ENCODE data around the gene HOXA3.

DNA sequence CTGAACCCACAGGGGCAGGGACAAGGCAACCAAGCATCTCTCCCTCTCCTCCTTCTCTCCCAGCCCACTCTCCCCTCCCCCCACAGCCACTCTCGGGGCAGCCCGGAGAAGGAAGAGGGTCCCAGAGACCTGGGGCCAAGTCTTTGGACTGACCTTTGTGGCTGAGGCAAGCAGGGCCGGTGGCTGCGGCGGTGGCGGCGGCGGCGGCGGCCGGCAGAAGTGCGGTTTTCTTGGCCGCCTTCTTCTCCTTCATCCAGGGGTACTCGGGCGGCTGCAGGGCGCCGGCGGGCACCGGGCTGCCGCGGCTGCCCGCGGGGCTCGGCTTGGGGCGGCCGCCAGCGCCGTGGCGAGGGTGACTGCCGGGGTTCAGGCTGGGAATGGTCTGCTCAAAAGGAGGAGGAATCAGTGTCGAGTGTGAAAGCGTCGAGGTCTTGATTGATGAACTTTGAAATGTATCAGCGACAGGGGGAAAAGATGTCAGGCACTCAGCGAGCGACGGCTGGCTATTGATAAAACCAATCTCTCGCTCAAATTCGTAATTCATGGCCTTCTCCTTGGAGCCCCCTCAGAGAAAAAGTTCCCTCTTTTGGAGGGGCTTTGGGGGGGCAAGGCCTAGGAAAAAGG, 50.3 kb downstream of the HOXA3 start:
- TF ChIP-seq, protein P1, sequence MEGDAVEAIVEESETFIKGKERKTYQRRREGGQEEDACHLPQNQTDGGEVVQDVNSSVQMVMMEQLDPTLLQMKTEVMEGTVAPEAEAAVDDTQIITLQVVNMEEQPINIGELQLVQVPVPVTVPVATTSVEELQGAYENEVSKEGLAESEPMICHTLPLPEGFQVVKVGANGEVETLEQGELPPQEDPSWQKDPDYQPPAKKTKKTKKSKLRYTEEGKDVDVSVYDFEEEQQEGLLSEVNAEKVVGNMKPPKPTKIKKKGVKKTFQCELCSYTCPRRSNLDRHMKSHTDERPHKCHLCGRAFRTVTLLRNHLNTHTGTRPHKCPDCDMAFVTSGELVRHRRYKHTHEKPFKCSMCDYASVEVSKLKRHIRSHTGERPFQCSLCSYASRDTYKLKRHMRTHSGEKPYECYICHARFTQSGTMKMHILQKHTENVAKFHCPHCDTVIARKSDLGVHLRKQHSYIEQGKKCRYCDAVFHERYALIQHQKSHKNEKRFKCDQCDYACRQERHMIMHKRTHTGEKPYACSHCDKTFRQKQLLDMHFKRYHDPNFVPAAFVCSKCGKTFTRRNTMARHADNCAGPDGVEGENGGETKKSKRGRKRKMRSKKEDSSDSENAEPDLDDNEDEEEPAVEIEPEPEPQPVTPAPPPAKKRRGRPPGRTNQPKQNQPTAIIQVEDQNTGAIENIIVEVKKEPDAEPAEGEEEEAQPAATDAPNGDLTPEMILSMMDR (IDR thresholded peaks at IDR 0.05), result no peak
- peak; percentile 76 for TF ChIP-seq EZH2 (IDR thresholded peaks at IDR 0.05)

All from neural progenitor cell (in vitro differentiated cells).